ENCODE data around the gene FBXW5.

GRCh38 chr9:136890661-136891060 is 53.9 kb downstream of the FBXW5 start:
- TF ChIP-seq EZH2 (IDR thresholded peaks at IDR 0.05; ENCODE audit: insufficient read depth, poor library complexity, severe bottlenecking) (no peak), EZH2phosphoT487 (IDR thresholded peaks at IDR 0.05; ENCODE audit: insufficient read depth, low read depth) (no peak)

Data from GM23248 (cell line).